Erythroblast (primary cell): ENCODE data around the gene RASL12.

Experiments
- GATA1 ChIP-seq: IDR thresholded peaks from 2 replicates; pipeline ENCODE4 v1.6.1; 2011; ENCODE audit warnings: low read depth, mild to moderate bottlenecking, control low read depth, low read length, moderate library complexity
- POLR2A ChIP-seq: IDR thresholded peaks from 2 replicates; pipeline ENCODE4 v1.6.1; 2011; ENCODE audit warnings: mild to moderate bottlenecking, low read length

DNA sequence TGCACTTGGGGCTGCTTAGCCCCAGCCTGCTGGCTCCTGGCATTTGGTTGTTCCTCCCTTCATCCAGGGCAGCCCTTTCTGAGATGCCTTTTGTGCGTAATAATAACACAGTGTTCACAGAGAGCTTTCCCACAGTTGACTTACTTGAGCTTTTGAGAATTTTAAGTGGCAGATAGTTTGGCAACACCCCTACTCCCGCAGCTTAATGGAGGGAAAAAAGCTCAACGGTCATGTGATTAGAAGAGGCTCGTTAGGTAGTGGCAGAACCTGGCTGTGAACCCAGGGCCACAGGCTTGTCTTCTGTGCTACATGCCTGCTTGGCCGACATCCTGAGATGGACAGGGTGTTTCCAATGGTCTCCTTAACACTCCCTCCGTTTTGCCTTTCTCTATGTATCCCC is 13.5 kb upstream of the RASL12 start:
- no peak for TF ChIP-seq POLR2A
- no peak for TF ChIP-seq GATA1
